Lower leg skin (tissue), 3 donors: ENCODE results near the gene KCND2.

Experiments used
- POLR2A ChIP-seq, 2 donors: fragments of 450-650 bp; IDR thresholded peaks; one replicate each; pipeline ENCODE4 v1.6.1; 2016 to 2017; ENCODE audit warnings: antibody characterized with exemption in 2 of 2, mild to moderate bottlenecking in 1 of 2, moderate library complexity in 1 of 2
- TF ChIP-seq, protein P1 (sequence below), 3 donors: fragments of 450-650 bp; IDR thresholded peaks; one replicate each; pipeline ENCODE4 v1.5.1; 2016; ENCODE audit warnings: antibody characterized with exemption in 3 of 3, mild to moderate bottlenecking in 3 of 3, moderate library complexity in 2 of 3

DNA sequence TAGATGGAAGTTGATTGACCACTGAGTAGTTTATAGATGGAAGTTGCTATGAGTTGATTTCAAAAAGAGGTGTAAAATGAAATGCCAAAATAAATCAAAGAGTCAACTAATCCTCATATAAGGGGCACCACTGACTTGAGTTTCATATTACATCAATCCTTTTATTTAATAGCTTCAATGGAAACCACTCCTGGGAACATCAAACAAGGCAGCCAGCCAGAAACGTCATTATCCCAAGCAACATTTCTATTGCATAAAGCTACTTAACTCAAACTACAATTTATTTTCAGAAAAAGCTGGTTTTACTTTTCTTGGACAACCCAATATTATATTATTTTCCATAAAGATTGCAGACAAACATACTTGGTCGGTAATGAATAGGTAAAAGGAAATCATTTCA lies 422.9 kb downstream of the KCND2 start:
- TF ChIP-seq, protein P1, sequence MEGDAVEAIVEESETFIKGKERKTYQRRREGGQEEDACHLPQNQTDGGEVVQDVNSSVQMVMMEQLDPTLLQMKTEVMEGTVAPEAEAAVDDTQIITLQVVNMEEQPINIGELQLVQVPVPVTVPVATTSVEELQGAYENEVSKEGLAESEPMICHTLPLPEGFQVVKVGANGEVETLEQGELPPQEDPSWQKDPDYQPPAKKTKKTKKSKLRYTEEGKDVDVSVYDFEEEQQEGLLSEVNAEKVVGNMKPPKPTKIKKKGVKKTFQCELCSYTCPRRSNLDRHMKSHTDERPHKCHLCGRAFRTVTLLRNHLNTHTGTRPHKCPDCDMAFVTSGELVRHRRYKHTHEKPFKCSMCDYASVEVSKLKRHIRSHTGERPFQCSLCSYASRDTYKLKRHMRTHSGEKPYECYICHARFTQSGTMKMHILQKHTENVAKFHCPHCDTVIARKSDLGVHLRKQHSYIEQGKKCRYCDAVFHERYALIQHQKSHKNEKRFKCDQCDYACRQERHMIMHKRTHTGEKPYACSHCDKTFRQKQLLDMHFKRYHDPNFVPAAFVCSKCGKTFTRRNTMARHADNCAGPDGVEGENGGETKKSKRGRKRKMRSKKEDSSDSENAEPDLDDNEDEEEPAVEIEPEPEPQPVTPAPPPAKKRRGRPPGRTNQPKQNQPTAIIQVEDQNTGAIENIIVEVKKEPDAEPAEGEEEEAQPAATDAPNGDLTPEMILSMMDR (IDR thresholded peaks at IDR 0.05), result no peak
- no peak for TF ChIP-seq POLR2A (IDR thresholded peaks at IDR 0.05)
